A549 (cell line): ENCODE measurements around the gene CAMSAP1. TPM values are rescaled to one million over a fixed set of nuclear protein-coding genes. Genes with fewer than 3 reads are reported as not detected.

Source experiments
- ATAC-seq, 2 experiments: fragments of 200-7000 bp in 1 of 2; fragments of >200 bp in 1 of 2; cut with Nextera tagmentation in 1 of 2; cut with Tn5 transposase in 1 of 2; 3 replicates each; pipeline versions ENCODE4 v1.8.0 to v1.9.1; 2018 to 2020; ENCODE audit warnings: mild to moderate bottlenecking in 1 of 2, moderate library complexity in 1 of 2
- CTCF ChIA-PET: fragments of 300-600 bp; sonication (Branson Sonifier 250); formaldehyde crosslinking; extraction: SDS; loops from one replicate; lab custom pipeline; 2021; ENCODE audit warnings: antibody characterized with exemption, inconsistent platforms; lab: Yijun Ruan, JAX
- POLR2A ChIA-PET: fragments of 350-600 bp; formaldehyde crosslinking; extraction: SDS; loops from one replicate; lab custom pipeline; 2021; ENCODE audit warnings: antibody characterized with exemption, inconsistent platforms; lab: Yijun Ruan, JAX
- DNase-seq, 2 experiments: peaks; one replicate each; pipeline versions ENCODE4 v3.0.0 to v3.0.0-alpha.2; 2011 to 2016; ENCODE audit warnings: low read depth in 1 of 2, low spot score in 1 of 2
- FAIRE-seq: peaks from 2 replicates; lab custom pipeline; 2011; peaks lifted over from hg19 to GRCh38; lab: Jason Lieb, UNC
- H3K27ac ChIP-seq, 2 experiments: fragments of >200 bp; sonication (Bioruptor Twin); formaldehyde crosslinking; 3 replicates each; pipeline ENCODE4 v1.5.1; 2016 to 2017
- H3K4me1 ChIP-seq: fragments of >200 bp; sonication (Bioruptor Twin); formaldehyde crosslinking; 3 replicates; pipeline ENCODE4 v1.6.1; 2016
- H3K4me2 ChIP-seq: fragments of >200 bp; sonication (Bioruptor Twin); formaldehyde crosslinking; 3 replicates; pipeline ENCODE4 v1.6.1; 2016
- H3K4me3 ChIP-seq: fragments of >200 bp; sonication (Bioruptor Twin); formaldehyde crosslinking; 3 replicates; pipeline ENCODE4 v1.5.1; 2016
- H3K9me3 ChIP-seq: fragments of >200 bp; sonication (Bioruptor Twin); formaldehyde crosslinking; 3 replicates; pipeline ENCODE4 v1.6.1; 2016
- BHLHE40 ChIP-seq: IDR thresholded peaks from 2 replicates; pipeline ENCODE4 v1.6.1; 2012; ENCODE audit warnings: low read depth, low read length, inconsistent platforms
- CBX8 ChIP-seq: fragments of 200-600 bp; sonication (generic); IDR thresholded peaks from 2 replicates; pipeline ENCODE4 v1.6.1; 2016
- EP300 ChIP-seq, 2 experiments: fragments of >200 bp; sonication (Bioruptor Twin); formaldehyde crosslinking; IDR thresholded peaks; 2 replicates in 1 of 2; 3 replicates in 1 of 2; pipeline ENCODE4 v1.6.1; 2016 to 2017
- FOSL2 ChIP-seq, 2 experiments: fragments of 450-650 bp in 1 of 2; fragments of >200 bp in 1 of 2; sonication (Bioruptor Twin) in 1 of 2; formaldehyde crosslinking; IDR thresholded peaks; 2 replicates each; pipeline versions ENCODE4 v1.5.0 to v1.6.1; 2016 to 2020; ENCODE audit warnings: mild to moderate bottlenecking in 1 of 2, moderate library complexity in 1 of 2
- GATA3 ChIP-seq: IDR thresholded peaks from 2 replicates; pipeline ENCODE4 v1.6.1; 2012; ENCODE audit warnings: borderline replicate concordance
- HEYL ChIP-seq: fragments of 250-450 bp; sonication (Bioruptor Pico); IDR thresholded peaks from 2 replicates; pipeline ENCODE4 v1.8.0; 2021; ENCODE audit warnings: mild to moderate bottlenecking, moderate library complexity
- KDM1A ChIP-seq: fragments of 200-600 bp; sonication (generic); IDR thresholded peaks from 2 replicates; pipeline ENCODE4 v1.6.1; 2016; ENCODE audit warnings: low read depth, mild to moderate bottlenecking
- MAFK ChIP-seq: fragments of 450-650 bp; IDR thresholded peaks from 2 replicates; pipeline ENCODE4 v1.6.1; 2014; ENCODE audit not compliant: partially characterized antibody
- NR3C1 ChIP-seq: fragments of >200 bp; sonication (Bioruptor Twin); formaldehyde crosslinking; IDR thresholded peaks from 3 replicates; pipeline ENCODE4 v1.6.1; 2017
- RAD21 ChIP-seq, 2 experiments: fragments of >200 bp in 1 of 2; sonication (Bioruptor Twin) in 1 of 2; formaldehyde crosslinking in 1 of 2; IDR thresholded peaks in 1 of 2; conservative IDR thresholded peaks in 1 of 2; 2 replicates in 1 of 2; 3 replicates in 1 of 2; pipeline ENCODE4 v1.6.1; 2012 to 2018; ENCODE audit warnings: inconsistent platforms in 1 of 2
- REST ChIP-seq: fragments of 200-600 bp; sonication (generic); IDR thresholded peaks from 2 replicates; pipeline ENCODE4 v1.6.1; 2016; ENCODE audit warnings: antibody characterized with exemption, mild to moderate bottlenecking, moderate library complexity
- SMC3 ChIP-seq: fragments of >200 bp; sonication (Bioruptor Twin); formaldehyde crosslinking; IDR thresholded peaks from 3 replicates; pipeline ENCODE4 v1.6.1; 2018; ENCODE audit warnings: inconsistent platforms
- SREBF2 ChIP-seq: fragments of 450-650 bp; IDR thresholded peaks from 2 replicates; pipeline ENCODE4 v1.6.1; 2014; ENCODE audit warnings: mild to moderate bottlenecking, moderate library complexity
- WGBS: methylation state at CpG from one replicate; pipeline ENCODE4 v1.1.6; 2017; ENCODE audit errors: missing lambda C conversion rate; 5-methylcytosine and 5-hydroxymethylcytosine counted together
- polyA plus RNA-seq, 4 experiments: library from polyadenylated mRNA; depleted of rRNA in 3 of 4; stranded (reverse); fragments of >200 nt; fragmentation: RNase III in 1 of 4; extraction: RNeasy Plus Mini Kit Qiagen cat#74134 plus additional on column Dnase treatment in 1 of 4; gene quantifications; 2 replicates in 3 of 4; 3 replicates in 1 of 4; pipeline ENCODE4 v1.2.3, GENCODE V29; 2011 to 2017
- TF ChIP-seq, protein P1 (sequence below): fragments of >200 bp; sonication (Bioruptor Twin); formaldehyde crosslinking; IDR thresholded peaks from 3 replicates; pipeline ENCODE4 v1.5.1; 2016

The CAMSAP1 gene
- polyA plus RNA-seq, 2 of the 4 experiments (the other 2 are of a cell fraction), result 8.6 to 15.0 TPM

DNA sequence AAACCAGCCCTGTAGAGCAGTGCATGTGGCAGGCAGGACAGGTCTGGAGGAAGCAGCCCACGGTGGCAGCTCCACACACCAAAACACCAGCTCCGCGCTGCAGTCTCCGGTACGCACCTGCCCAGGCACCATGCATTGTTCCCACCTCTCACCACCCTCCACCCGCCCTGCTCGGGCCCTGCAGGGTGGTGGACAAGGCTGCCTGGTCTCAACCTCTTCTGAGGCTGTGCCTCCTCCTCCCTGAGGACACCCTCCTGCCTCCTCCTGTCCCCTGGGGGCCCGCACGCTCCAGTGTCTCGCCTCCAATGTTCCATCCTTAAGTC is 109.1 kb downstream of the CAMSAP1 start (continued):
- TF ChIP-seq REST, result no peak
- TF ChIP-seq MAFK, result no peak
- no peak for TF ChIP-seq NR3C1
- TF ChIP-seq, all 56 proteins: peak for 0

DNA sequence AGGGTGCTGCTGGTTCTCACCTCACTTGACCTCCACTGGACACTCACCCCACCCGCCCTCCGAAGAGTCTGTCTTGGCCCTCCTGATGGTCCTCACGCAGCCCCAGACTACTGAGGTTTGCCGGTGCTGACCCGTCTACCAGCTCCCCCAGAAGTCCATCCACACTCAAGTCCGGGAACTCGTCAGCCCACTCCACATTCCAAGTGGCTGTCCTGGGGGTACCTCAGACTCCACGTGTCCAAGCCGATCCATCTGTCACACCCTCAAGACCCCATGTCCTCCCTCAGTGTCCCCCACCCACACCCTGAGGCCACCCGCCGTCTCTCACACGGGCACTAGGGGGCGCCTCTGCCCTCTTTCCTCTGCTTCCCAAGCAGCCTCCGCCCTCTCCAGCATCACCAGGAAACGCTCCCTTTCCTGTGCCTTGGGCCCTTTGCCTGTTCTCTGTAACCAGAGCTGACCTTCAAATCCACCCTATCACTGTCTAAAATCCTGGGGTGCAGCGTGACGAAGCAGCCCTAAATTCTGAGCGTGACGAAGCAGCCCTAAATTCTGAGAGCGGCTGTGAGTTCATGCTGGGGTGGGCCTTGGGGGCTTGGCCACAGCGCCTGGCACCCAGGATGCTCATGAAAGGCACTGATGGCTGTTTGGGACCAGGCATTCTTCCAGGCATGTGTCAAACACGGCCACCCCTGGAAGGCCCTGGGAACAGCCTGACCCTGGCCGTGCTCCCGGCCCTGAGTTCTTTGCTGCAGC is 109.7 kb downstream of the CAMSAP1 start:
- no peak for FAIRE-seq
- peak; percentile 45 to 67; a peak in 4 of 5 replicates for TF ChIP-seq RAD21 (conservative IDR thresholded peaks at IDR 0.05 in 1 of 2, IDR thresholded peaks at IDR 0.05 in 1 of 2)
- no peak for TF ChIP-seq BHLHE40
- TF ChIP-seq SMC3, result 0 out of 3 replicates have a peak, but pooled peaks have one; percentile 30
- TF ChIP-seq, protein P1, sequence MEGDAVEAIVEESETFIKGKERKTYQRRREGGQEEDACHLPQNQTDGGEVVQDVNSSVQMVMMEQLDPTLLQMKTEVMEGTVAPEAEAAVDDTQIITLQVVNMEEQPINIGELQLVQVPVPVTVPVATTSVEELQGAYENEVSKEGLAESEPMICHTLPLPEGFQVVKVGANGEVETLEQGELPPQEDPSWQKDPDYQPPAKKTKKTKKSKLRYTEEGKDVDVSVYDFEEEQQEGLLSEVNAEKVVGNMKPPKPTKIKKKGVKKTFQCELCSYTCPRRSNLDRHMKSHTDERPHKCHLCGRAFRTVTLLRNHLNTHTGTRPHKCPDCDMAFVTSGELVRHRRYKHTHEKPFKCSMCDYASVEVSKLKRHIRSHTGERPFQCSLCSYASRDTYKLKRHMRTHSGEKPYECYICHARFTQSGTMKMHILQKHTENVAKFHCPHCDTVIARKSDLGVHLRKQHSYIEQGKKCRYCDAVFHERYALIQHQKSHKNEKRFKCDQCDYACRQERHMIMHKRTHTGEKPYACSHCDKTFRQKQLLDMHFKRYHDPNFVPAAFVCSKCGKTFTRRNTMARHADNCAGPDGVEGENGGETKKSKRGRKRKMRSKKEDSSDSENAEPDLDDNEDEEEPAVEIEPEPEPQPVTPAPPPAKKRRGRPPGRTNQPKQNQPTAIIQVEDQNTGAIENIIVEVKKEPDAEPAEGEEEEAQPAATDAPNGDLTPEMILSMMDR, result peak; percentile 65
- TF ChIP-seq FOSL2 (IDR thresholded peaks at IDR 0.05), result no peak
- TF ChIP-seq FOSL2 (CRISPR knock-in tag; IDR thresholded peaks at IDR 0.05), result no peak
- no peak for TF ChIP-seq EP300 (IDR thresholded peaks at IDR 0.05)
- TF ChIP-seq, all 56 proteins: peak for 3
- peak overlapping the region; percentile 54 for H3K4me2 ChIP-seq
- 29% methylated on average over 22 of the region's 24 CpGs for WGBS
- no peaks in the 10 kb centered on the region for H3K9me3 ChIP-seq
- H3K4me3 ChIP-seq, result no peak overlapping the region
- ATAC-seq, result peak; percentile 67 to 86
- ChIA-PET POLR2A (no interaction called here), CTCF (interaction anchor here (0.6 to 2.1 kb wide), 26 partner anchors 9 to 345 kb away, joined by 3 to 11 read pairs (median 3); no protein-coding TSS in a partner anchor)
- DNase-seq, result peak; percentile 62 to 79
- H3K27ac ChIP-seq, result no peak overlapping the region
- peaks cover 5% of the 10 kb centered on the region; the same call in 2 of the 3 replicates for H3K4me1 ChIP-seq

- no peaks in the 10 kb centered on the region for H3K9me3 ChIP-seq
- no peak overlapping the region for H3K27ac ChIP-seq
- WGBS, result 32% methylated on average over 16 of the region's 22 CpGs
- H3K4me1 ChIP-seq, result peaks cover 5% of the 10 kb centered on the region; the same call in 2 of the 3 replicates
- ChIA-PET POLR2A (no interaction called here), CTCF (interaction anchor here (0.6 to 2.1 kb wide), 24 partner anchors 8 to 344 kb away, joined by 3 to 11 read pairs (median 3); no protein-coding TSS in a partner anchor)
- TF ChIP-seq KDM1A (no peak), GATA3 (no peak), HEYL (CRISPR knock-in tag) (no peak), FOSL2 (IDR thresholded peaks at IDR 0.05) (no peak), FOSL2 (CRISPR knock-in tag; IDR thresholded peaks at IDR 0.05) (no peak), CBX8 (no peak), SREBF2 (no peak)
- no peak overlapping the region for H3K4me3 ChIP-seq
- H3K4me2 ChIP-seq, result peak overlapping the region; percentile 54
- FAIRE-seq, result no peak
- DNase-seq, result no peak
- peak; percentile 42 to 53 for ATAC-seq
Measured at GRCh38 chr9:135796784-135797485, 110.4 kb downstream of the CAMSAP1 start.
